C4-2B (cell line): ENCODE measurements around the gene CFAP69.

ENCODE experiments used
- ZFX ChIP-seq: fragments of 450-650 bp; IDR thresholded peaks from 2 replicates; pipeline ENCODE4 v1.6.1; 2017
- TF ChIP-seq, protein P1 (sequence below): fragments of 450-650 bp; conservative IDR thresholded peaks from 2 replicates; pipeline ENCODE4 v1.5.1; 2017; ENCODE audit warnings: mild to moderate bottlenecking

DNA sequence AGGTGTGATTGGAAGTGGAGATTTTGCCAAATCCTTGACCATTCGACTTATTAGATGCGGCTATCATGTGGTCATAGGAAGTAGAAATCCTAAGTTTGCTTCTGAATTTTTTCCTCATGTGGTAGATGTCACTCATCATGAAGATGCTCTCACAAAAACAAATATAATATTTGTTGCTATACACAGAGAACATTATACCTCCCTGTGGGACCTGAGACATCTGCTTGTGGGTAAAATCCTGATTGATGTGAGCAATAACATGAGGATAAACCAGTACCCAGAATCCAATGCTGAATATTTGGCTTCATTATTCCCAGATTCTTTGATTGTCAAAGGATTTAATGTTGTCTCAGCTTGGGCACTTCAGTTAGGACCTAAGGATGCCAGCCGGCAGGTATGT is 19.8 kb upstream of the CFAP69 start:
- TF ChIP-seq, protein P1, sequence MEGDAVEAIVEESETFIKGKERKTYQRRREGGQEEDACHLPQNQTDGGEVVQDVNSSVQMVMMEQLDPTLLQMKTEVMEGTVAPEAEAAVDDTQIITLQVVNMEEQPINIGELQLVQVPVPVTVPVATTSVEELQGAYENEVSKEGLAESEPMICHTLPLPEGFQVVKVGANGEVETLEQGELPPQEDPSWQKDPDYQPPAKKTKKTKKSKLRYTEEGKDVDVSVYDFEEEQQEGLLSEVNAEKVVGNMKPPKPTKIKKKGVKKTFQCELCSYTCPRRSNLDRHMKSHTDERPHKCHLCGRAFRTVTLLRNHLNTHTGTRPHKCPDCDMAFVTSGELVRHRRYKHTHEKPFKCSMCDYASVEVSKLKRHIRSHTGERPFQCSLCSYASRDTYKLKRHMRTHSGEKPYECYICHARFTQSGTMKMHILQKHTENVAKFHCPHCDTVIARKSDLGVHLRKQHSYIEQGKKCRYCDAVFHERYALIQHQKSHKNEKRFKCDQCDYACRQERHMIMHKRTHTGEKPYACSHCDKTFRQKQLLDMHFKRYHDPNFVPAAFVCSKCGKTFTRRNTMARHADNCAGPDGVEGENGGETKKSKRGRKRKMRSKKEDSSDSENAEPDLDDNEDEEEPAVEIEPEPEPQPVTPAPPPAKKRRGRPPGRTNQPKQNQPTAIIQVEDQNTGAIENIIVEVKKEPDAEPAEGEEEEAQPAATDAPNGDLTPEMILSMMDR: no peak
- no peak for TF ChIP-seq ZFX
